ENCODE measurements around the gene PLEKHG4B.

The PLEKHG4B gene

GRCh38 chr5:76358-77169 is 15.4 kb upstream of the PLEKHG4B start:
- DNase-seq (ENCODE audit: low spot score) = no peak

GRCh38 chr5:77170-77501 is 14.8 kb upstream of the PLEKHG4B start:
- DNase-seq (ENCODE audit: low spot score) = no peak

DNA sequence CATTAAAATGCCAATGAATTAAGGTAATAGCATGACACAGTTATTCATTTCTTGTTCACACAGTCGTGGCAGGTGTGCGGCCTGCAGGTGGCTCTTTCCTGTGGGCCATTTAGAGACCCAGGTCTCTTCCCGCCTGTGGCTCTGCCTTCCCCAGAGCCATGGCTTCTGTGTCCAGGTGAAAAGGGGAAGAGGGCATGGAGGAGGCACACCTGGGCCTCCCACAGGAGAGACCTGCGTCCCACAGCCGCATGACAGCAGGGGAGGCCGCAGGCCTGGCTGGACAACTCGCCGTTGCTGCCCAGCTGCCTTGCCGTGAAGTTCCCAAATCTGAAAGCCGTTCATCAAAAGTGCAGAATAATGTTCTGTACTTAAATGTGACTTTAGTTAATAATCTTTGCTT is 14.4 kb upstream of the PLEKHG4B start:
- no peak for DNase-seq (ENCODE audit: low spot score)

DNA sequence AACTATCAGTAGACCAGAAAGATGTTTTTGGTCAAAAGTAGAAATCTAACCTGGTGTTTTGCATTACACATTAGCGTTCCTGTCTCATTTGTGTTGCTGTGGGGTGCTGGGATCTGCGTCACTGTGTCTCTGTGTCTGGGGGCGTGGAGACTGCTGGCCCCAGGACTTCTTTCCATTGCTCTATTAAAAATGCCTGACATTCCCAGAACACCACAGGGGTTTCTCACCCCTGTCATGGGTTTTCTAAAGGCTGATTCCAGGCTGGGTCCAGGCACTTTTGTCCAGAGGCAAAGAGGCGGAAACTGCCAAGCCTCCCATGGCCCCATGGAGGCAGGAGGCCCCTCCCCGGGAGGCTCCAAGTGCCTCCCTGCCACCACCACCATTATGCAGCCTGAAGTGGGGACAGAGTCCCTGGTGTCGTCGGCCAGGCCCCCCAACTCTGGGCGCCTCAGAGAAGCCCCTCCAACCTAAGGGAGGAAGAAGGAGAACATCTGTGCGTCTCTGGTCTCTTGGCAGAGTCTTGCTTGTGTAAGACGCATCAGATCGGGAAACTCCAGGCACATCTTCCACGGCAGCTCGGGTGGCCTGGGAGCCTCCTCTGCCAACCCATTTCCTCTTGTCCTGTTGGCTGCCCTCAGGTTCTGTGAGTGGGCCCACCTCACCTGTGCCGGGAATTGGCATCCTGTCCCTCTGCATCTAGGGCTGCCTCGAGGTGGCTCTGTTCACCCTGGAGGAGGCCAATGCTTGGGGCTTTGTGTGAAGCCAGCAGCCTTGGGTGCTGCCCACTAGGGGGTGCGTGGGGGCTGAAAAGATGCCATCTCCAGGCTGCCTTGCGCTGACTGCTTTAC is 13.8 kb upstream of the PLEKHG4B start:
- DNase-seq (ENCODE audit: low spot score) = peak; percentile 60

DNA sequence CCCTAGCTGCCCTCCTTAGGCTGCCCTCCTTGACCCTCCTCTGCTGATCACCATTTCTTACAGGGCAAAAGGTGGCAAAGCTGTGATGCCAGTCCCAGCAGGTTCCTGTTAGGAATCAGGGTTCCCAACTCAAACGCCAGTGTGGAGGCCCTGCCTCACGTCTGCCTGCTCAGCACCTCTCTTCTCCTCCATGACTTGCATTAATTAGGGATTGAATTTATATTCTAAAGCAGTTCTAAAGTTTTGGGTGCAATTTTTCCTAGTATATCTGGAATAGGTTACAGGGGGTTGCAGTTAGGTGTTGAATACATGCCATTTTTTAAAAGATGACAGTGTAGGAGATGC is 13.2 kb upstream of the PLEKHG4B start:
- no peak for DNase-seq (ENCODE audit: low spot score)

- no peak for DNase-seq (ENCODE audit: low spot score)
These were observed 12.7 kb upstream of the PLEKHG4B start for GRCh38 chr5:79263-79662.

- DNase-seq (ENCODE audit: low spot score) = no peak
These were observed 12.1 kb upstream of the PLEKHG4B start for GRCh38 chr5:79821-80220.

GRCh38 chr5:81391-82021 is 10.5 kb upstream of the PLEKHG4B start:
- DNase-seq (ENCODE audit: low spot score) = no peak

DNA sequence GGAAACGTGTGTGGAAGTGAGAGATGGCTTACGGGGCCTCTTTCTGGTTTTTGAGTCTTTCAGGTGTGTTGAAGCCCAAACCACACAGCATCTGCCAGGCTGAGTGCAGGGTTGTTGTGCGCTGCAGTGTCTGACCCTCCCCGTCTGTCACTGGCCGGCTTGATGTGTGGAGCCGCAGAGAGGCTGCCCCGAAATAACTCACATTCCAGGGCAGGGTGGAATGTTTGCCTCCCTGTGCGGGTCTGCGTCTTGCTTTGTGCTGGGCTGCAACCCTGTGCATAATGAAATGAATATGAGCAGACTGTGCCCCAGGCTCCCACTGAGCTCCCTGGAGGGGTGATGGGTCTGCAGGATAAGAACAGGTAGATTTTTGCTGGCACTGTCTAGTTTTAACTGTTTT is 9.9 kb upstream of the PLEKHG4B start:
- peak; percentile 54 for DNase-seq (ENCODE audit: low spot score)

- no peak for DNase-seq (ENCODE audit: low spot score)
These were observed 9.4 kb upstream of the PLEKHG4B start for GRCh38 chr5:82570-82969.

DNA sequence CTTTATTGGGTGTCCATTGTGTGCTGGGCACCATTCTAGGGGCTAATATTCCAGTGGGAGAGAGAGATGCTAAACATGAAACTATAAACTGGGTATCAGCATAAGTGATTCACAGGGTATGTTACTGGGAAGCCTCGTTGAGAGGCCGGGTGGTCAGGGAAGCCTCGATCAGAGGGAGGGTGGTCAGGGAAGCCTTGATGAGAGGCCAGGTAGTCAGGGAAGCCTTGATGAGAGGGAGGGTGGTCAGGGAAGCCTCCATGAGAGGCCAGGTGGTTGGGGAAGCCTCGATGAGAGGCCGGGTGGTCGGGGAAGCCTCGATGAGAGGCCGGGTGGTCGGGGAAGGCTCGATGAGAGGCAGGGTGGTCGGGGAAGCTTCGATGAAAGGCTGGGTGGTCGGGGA is 8.9 kb upstream of the PLEKHG4B start:
- no peak for DNase-seq (ENCODE audit: low spot score)

DNA sequence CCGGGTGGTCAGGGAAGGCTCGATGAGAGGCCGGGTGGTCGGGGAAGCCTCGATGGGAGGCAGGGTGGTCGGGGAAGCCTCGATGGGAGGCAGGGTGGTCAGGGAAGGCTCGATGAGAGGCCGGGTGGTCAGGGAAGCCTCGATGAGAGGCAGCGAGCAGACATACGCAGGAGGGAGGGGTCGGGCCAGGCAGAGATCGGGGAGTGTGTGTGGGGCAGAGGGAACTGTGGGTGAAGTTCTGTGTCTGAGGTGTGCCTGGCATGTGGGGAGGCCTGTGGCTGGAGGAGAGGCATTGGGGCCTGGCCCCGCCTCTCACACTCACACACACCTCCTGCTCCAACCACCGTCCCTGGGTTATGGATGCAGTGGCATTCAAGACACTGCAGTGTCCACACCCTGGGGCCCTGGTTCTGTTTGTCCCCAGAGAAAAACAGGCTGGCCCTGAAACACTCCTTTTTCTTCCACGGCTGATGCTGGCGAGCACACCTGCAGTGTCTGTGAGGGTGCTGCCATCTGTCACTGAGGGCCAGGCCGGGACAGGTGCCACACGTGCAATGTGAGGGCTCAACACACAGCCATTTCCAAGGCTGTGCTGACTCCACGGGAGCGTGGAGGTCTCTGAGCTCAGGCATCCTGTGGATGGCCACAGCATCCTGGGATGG is 6.5 kb upstream of the PLEKHG4B start:
- DNase-seq (ENCODE audit: low spot score) = no peak

DNA sequence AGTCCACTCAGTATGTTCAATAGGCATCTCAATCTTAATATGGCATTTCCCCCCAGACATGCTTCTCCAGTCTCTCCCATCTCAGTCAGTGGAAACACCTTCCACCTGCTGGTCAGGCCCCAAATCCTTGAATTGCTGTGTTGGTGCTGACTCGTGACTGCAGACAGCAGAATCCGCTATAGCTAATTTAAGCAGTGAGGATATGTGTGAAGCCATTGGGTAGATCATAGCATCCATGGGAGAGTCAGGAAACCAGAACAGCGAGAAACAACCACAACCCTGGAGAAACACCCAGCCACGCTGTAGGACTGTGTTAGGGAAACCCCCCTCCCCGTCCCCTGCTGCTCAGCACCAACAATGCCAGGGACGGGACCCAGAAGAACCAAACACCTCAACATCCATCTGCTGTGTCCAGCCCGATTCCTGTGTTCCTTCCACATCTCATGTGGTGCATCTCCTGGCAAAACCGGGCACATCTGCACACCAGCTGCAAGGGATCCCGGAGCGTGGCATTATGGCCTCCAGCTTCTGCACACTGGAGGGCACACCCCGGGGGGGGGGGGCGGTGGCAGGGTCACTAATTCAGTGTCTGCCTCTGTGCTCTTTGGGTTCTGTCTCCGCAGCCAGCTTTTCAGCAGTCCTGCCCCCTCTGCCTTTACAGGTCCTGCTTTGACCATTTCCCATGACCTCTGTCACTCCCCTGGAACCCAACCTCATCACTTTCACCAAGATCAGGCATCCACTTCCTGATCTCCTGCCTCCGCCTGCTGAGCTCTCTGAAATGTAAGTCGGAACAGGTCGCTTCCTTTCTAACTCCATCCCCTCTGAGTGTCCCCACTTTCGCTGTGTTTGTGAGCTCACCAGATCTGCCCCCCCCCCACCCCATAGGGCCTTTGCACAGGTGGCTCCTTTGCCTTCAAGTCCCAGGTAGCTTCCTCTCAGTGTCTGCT is 2.4 kb upstream of the PLEKHG4B start:
- DNase-seq (ENCODE audit: low spot score) = no peak

GRCh38 chr5:90590-91547 is 1.1 kb upstream of the PLEKHG4B start:
- DNase-seq (ENCODE audit: low spot score) = no peak

- no peak for DNase-seq (ENCODE audit: low spot score)
These were observed 643 bp downstream of the PLEKHG4B start for GRCh38 chr5:92401-93220.

DNA sequence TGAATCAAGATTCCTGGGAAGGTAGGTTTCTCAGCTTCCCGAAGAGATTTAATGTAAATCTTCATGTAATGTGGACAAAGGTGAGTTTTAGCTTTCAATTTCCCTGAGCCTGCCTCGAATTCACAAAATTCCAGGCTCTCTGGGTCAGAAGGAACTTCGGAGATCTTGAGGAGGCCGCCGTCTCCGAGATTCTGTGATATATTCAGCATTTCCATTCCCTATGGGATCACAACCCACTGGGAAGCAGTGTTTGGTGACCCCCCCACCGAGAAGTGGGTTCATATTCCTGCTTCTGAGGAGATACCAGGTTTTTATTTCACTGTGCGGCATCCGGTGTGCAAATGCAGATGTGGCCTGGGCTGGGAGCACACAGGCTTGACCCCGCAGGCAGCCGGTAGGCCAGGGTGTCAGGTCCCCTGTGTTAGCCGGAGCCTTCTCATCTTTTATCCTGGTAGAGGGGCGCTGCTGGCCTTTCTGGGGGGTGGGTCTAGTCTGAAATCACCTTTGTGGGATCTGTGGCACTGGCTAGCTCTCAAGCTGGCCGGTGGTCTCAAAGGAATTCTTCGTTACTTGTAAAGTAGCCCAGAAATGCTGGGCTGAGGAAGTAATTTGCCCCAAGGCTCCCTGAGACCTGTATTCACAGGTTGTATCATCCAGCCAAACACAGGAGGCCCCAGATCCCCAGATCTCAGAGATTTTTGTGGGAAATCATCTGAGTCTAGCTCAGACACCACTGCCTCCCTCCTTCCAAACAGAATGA is 1.4 kb downstream of the PLEKHG4B start:
- DNase-seq (ENCODE audit: low spot score) = no peak

DNA sequence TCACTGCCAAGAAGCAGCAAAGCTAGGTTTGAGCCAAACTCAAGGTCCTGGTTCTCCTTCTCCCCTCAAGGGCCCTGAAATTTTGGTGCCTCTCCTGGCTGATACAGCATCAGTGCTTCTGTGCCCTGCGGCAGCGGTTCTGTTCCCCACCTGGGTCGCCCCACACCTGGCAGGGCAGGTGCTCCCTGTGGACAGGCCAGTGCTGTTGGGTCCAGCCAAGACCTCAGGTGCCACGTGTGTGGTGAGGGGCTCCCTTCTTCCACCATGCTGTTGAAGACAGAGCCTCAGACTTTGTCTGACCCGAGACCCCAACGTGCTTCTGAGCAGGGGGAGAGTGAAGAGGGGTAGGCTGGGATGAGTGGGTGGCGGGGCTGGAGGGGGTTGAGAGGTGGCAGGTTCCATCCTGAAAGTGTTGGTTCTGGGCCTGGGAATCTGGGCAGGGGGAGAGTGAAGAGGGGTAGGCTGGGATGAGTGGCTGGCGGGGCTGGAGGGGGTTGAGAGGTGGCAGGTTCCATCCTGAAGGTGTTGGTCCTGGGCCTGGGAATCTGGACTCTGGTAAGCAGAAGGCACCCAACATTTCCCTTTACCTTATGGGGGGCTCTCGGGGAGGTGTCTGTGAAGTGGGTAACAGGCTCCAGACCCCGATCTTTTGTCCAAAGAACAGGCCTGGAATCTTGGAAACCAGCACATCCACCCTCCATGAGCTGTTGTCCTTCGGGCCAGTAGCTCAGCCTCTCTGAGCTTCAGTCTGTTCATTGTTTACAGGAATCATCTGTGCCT is 2.3 kb downstream of the PLEKHG4B start:
- DNase-seq (ENCODE audit: low spot score) = no peak
